GM12891 (cell line): ENCODE measurements around the gene PCDH1.

Experiments
- DNase-seq: peaks from one replicate; pipeline ENCODE4 v3.0.0; 2011; ENCODE audit warnings: low spot score; ENCODE audit not compliant: insufficient read length
- FAIRE-seq: peaks from 2 replicates; lab custom pipeline; 2011; peaks lifted over from hg19 to GRCh38; lab: Jason Lieb, UNC
- PAX5 ChIP-seq: IDR thresholded peaks from 2 replicates; pipeline ENCODE4 v1.6.1; 2011; ENCODE audit warnings: low read length, moderate library complexity, mild to moderate bottlenecking; ENCODE audit not compliant: insufficient read depth, severe bottlenecking
- POLR2A ChIP-seq: IDR thresholded peaks from 2 replicates; pipeline ENCODE4 v1.6.1; 2011; ENCODE audit warnings: low read depth, low read length, control low read depth
- POLR2AphosphoS5 ChIP-seq: IDR thresholded peaks from 2 replicates; pipeline ENCODE4 v1.6.1; 2011; ENCODE audit warnings: low read depth, low read length, control low read depth
- POU2F2 ChIP-seq: IDR thresholded peaks from 2 replicates; pipeline ENCODE4 v1.6.1; 2011; ENCODE audit warnings: low read depth, mild to moderate bottlenecking, control low read depth, low read length, moderate library complexity
- SPI1 ChIP-seq: IDR thresholded peaks from 2 replicates; pipeline ENCODE4 v1.6.1; 2011; ENCODE audit warnings: low read depth, low read length, control low read depth
- TAF1 ChIP-seq: IDR thresholded peaks from 2 replicates; pipeline ENCODE4 v1.6.1; 2011; ENCODE audit warnings: low read depth, low read length, control low read depth

Gene PCDH1

GRCh38 chr5:141914797-141915196 is 36.6 kb upstream of the PCDH1 start:
- no peak for DNase-seq
- TF ChIP-seq SPI1: no peak
- TF ChIP-seq PAX5: no peak
- TF ChIP-seq TAF1: no peak
- TF ChIP-seq POLR2A: no peak
- TF ChIP-seq POLR2AphosphoS5: no peak
- no peak for TF ChIP-seq POU2F2
- no peak for FAIRE-seq

GRCh38 chr5:141914199-141914743 is 36.1 kb upstream of the PCDH1 start:
- DNase-seq: peak; percentile 47
- 0 out of 2 replicates have a peak, but pooled peaks have one; percentile 8 for TF ChIP-seq SPI1
- no peak for TF ChIP-seq POU2F2
- FAIRE-seq: peak; percentile 89

GRCh38 chr5:141913560-141914198 is 35.5 kb upstream of the PCDH1 start:
- DNase-seq (no peak), FAIRE-seq (no peak)
- TF ChIP-seq SPI1: peak; percentile 27; the same call in 1 of the 2 replicates
- TF ChIP-seq POU2F2: no peak

GRCh38 chr5:141910271-141910673 is 32.1 kb upstream of the PCDH1 start:
- DNase-seq (no peak), FAIRE-seq (no peak)
- TF ChIP-seq POLR2A: no peak
- TF ChIP-seq TAF1: no peak
- no peak for TF ChIP-seq POU2F2
- no peak for TF ChIP-seq SPI1
- no peak for TF ChIP-seq PAX5
- TF ChIP-seq POLR2AphosphoS5: no peak

- FAIRE-seq: no peak
- DNase-seq: no peak
- TF ChIP-seq SPI1 (no peak), POLR2A (no peak), PAX5 (no peak), POLR2AphosphoS5 (no peak), TAF1 (no peak), POU2F2 (no peak)
Observed at GRCh38 chr5:141909212-141909611, 31.0 kb upstream of the PCDH1 start.

- TF ChIP-seq POLR2AphosphoS5: no peak
- no peak for TF ChIP-seq POLR2A
- TF ChIP-seq POU2F2: no peak
- TF ChIP-seq SPI1: no peak
- TF ChIP-seq PAX5: no peak
- TF ChIP-seq TAF1: no peak
- FAIRE-seq (no peak), DNase-seq (no peak)
Observed at GRCh38 chr5:141908796-141909195, 30.6 kb upstream of the PCDH1 start.

GRCh38 chr5:141906972-141907371 is 28.8 kb upstream of the PCDH1 start:
- TF ChIP-seq SPI1 (no peak), POLR2AphosphoS5 (no peak), POU2F2 (no peak), PAX5 (no peak), TAF1 (no peak)
- no peak for FAIRE-seq
- DNase-seq: no peak

- TF ChIP-seq POU2F2 (no peak), POLR2A (no peak)
- DNase-seq: no peak
- no peak for FAIRE-seq
Observed at GRCh38 chr5:141906517-141906916, 28.3 kb upstream of the PCDH1 start.

- FAIRE-seq: no peak
- no peak for TF ChIP-seq PAX5
- no peak for TF ChIP-seq POLR2A
- no peak for TF ChIP-seq POU2F2
- TF ChIP-seq POLR2AphosphoS5: no peak
- TF ChIP-seq TAF1: no peak
- TF ChIP-seq SPI1: no peak
Observed at GRCh38 chr5:141904551-141904950, 26.3 kb upstream of the PCDH1 start.

GRCh38 chr5:141903261-141903660 is 25.1 kb upstream of the PCDH1 start:
- no peak for TF ChIP-seq POU2F2
- TF ChIP-seq POLR2A: no peak
- no peak for TF ChIP-seq POLR2AphosphoS5
- TF ChIP-seq SPI1: no peak
- no peak for TF ChIP-seq PAX5
- no peak for TF ChIP-seq TAF1
- FAIRE-seq: no peak
- no peak for DNase-seq

More at GRCh38 chr5:141904551-141904950, 26.3 kb upstream of the PCDH1 start:
- DNase-seq: no peak
